ENCODE results near the gene MGLL.
"Not testable (repeated sequence)": the region's sequence is repeated elsewhere in the genome, so short reads cannot be mapped to it uniquely, and the experiment has no call there.

MGLL gene

GRCh38 chr3:127689266-127689860 is 133.0 kb downstream of the MGLL start:
- DNase-seq (ENCODE audit: low read depth in 3 of 3), result no peak

DNA sequence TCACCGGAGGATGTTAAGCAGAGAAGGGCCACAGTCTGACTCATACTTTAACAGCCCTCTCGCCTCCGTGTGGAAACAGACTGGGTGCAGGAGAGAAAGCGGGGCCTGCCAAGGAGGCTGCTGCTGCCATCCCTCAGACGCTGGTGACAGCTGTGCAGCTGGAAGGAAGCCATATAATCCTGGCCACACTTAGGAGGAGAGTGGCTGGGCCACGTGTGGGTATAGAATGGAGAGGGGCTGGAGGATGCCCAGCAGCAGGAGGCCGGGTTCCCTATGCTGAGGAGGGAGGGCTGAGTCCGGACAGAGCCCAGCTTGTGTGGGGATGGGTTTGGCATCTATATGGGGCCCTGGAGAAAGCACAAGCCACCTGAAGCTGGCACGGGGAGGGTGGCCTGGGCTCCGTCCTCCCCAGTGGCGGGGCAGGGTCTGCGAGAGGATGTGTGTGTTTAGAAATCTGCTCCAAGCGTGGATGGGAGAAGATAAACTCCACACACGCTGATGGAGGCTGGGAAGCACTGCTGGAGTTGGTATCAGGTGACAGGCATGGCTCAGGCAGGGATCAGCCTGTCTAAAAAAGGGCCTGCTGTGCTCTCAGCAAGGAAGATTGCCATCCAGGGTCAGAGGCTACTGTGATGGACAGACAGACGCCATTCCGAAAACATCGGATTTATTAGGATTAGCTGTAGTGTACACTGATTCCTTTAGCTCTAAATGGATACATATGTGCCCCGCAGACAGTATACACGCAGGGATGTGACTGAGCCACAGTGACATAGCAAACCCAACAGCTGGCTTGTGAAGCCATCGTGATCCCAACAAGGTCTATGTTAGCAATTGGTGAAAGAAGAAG is 133.7 kb downstream of the MGLL start:
- DNase-seq (ENCODE audit: low read depth in 3 of 3), result no peak

DNA sequence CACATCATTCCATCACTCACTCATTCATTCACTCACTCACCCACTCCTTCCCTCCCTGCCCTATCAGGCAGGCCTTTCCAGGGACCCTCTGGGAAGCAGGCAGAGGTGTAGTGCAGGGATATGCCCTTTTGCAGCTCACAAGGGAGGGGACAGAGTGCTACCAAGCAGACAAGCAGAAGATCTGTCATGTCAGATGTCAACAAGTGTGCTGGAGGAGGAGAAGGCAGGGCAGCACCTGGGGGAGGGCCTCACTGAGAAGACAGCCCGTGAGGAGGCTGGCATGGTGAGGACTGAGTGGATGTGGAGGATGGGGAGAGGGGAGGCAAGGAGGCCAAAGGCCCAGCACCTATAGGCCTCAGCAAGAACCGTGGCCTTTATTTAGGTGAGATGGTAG is 134.3 kb downstream of the MGLL start:
- no peak for DNase-seq (ENCODE audit: low read depth in 3 of 3)

DNA sequence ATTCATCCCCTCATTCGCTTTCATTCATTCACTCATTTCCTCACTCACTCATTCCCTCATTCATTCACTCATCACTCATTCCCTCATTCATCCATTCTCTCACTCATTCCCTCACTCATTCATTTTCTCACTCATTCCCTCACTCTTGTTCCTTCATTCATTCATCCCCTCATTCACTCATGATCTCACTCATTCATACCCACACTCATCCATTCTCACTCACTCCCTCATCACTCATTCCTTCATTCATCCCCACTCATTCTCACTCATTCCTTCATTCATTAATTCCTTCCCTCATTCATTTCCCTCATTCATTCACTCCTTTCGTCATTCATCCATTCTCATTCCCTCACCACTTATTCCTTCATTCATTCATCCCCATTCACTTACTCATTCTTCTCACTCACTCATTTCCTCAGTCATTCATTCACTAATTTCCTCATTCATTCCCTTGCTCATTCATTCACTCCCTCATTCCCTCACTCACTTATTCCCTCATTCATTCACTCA is 135.0 kb downstream of the MGLL start:
- no peak for DNase-seq (ENCODE audit: low read depth in 3 of 3)

DNA sequence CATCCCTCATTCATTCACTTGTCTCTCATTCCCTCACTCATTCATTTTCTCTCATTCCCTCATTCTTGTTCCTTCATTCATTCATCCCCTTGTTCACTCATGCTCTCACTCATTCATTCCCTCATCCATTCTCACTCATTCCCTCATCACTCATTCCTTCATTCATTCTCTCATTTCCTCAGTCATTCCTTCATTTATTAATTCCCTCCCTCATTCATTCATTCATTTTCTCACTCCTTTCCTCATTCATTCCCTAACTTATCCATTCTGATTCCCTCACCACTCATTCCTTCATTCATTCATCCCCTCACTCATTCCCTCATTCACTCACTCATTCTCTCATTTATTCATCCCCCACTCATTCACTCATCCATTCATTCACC is 135.8 kb downstream of the MGLL start:
- no peak for DNase-seq (ENCODE audit: low read depth in 3 of 3)

GRCh38 chr3:127685708-127686511 is 136.4 kb downstream of the MGLL start:
- DNase-seq (ENCODE audit: low read depth in 3 of 3), result no peak

- no peak for DNase-seq (ENCODE audit: low read depth in 3 of 3)
Observed at GRCh38 chr3:127684871-127685707, 137.2 kb downstream of the MGLL start.

- no peak for DNase-seq (ENCODE audit: low read depth in 3 of 3)
Observed at GRCh38 chr3:127682561-127682960, 139.8 kb downstream of the MGLL start.

GRCh38 chr3:127682175-127682554 is 140.2 kb downstream of the MGLL start:
- not testable (repeated sequence) for DNase-seq (ENCODE audit: low read depth in 3 of 3)

DNA sequence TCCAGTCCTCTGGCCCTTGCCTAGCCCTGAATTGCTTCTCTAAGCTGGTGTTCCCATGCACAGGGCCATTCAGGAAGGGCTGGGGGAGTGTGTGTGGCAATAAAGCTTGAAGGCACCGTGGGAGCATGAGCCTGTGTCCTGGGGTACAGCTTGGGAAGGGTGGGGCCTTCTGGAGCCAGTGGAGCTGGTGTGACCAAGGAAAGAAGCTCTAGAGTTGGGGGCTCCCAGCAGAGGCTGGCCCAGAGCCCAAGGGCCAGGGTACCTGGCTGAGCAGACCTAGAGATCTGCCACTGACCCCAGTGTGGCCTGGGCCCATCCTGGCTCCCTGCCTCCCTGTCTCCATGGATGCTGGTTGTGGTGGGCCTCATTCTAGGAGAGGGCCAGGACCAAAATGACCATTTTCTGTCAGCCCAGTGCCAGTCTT is 141.5 kb downstream of the MGLL start:
- DNase-seq (ENCODE audit: low read depth in 3 of 3), result no peak

DNA sequence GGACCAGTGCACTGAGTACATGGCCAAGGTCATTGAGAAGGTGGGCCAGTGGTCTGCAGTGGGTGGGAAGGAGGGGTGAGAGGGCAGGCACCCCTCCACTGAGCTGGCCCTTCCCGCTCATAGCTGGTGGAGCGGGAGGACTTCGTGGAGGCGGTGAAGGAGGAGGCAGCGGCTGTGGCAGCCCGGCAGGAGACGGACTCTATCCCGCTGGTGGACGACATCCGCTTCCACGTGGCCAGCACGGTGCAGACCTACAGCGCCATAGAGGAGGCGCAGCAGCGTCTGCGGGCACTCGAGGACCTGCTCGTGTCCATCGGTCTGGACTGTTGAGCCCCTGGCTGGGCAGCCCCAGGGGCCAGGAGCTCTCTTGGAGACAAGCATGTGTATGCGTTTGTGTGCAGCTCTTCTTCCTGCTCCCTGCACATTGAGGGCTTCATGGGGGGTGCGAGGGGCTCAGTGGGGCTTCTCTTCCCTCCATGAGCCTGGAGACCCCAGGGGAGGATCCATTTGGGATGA is 142.1 kb downstream of the MGLL start:
- no peak for DNase-seq (ENCODE audit: low read depth in 3 of 3)

DNA sequence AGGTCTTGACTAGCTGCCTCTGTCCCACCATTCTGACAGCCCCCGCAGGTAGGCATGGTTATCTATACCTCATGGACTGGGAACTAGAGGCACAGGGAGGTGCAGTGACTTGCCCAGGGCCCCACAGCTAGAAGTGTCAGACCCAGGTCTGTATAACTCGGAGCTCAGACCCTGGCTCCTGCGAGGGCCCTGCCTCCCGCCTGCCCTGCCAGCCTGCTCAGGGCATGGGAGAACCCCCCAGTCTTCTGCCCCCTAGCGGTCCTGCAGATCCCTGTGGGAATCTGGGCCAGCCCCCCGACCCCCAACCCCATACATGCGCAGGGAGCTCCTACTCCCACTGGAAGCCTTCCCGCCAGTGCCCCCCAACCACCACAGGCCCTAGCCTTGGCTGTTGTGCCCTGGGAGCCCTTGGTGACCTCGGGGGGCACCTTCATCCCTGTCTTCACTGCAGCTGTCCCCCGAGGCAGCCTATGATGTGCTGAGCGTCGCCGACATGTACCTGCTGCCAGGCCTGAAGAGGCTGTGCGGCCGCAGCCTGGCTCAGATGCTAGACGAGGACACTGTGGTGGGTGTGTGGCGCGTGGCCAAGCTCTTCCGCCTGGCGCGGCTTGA is 142.7 kb downstream of the MGLL start:
- no peak for DNase-seq (ENCODE audit: low read depth in 3 of 3)

GRCh38 chr3:127678611-127679533 is 143.4 kb downstream of the MGLL start:
- DNase-seq (ENCODE audit: low read depth in 3 of 3), result no peak

GRCh38 chr3:127678315-127678599 is 144.1 kb downstream of the MGLL start:
- no peak for DNase-seq (ENCODE audit: low read depth in 3 of 3)

DNA sequence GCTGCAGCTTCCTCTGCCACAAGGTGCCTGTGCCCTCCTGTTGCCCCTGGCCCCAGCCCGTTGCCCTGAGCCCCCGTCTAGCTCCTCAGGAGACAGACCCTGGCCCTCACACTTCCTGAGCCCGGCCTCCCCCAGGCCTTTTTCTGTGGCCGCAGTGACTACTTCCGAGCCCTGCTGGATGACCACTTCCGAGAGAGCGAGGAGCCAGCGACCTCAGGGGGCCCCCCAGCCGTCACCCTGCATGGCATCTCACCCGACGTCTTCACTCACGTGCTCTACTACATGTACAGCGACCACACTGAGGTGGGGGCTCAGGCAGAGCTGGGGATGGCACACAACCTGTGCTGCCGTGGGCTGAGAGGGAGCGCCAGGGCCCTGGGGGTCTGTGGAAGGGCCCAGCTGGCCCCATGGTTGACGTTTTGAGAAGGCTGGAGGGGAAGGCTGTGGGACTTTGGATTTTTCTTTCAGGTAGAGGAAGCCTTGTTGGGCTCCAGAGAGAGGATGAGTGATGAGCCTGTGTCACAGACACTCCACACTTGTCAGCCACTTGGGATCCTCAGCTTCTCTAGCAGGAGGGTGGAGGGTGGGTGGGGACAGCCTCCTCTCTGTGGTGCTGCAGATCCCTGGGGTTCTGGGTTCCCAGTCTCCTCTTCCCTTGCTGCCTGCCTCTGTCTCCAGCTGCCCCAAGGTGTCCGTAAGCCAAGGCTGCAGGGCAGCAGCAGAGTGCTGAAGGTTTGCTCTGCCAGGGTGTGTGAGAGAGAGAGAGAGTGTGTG is 144.6 kb downstream of the MGLL start:
- DNase-seq (ENCODE audit: low read depth in 3 of 3), result no peak

- no peak for DNase-seq (ENCODE audit: low read depth in 3 of 3)
Observed at GRCh38 chr3:127676921-127677351, 145.4 kb downstream of the MGLL start.

DNA sequence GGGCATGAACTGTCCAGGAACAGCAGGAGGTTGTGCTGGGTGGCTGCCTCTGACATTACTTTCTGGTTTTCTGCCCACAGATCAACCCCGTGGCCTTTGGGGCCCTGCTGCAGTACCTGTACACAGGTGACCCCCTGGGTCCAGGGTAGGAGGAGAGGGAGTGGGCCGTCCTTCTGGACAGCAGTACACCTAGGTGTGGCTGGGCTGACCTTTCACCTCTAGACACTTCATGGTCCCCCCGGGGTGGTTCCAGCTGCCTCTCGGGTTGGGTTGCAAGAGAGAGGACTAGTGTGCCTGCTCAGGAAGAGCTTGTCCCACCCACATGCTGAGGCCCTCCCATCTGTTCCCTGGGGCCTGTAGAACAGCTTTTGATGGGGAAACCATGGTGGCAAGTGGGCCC is 145.9 kb downstream of the MGLL start:
- DNase-seq (ENCODE audit: low read depth in 3 of 3), result no peak

DNA sequence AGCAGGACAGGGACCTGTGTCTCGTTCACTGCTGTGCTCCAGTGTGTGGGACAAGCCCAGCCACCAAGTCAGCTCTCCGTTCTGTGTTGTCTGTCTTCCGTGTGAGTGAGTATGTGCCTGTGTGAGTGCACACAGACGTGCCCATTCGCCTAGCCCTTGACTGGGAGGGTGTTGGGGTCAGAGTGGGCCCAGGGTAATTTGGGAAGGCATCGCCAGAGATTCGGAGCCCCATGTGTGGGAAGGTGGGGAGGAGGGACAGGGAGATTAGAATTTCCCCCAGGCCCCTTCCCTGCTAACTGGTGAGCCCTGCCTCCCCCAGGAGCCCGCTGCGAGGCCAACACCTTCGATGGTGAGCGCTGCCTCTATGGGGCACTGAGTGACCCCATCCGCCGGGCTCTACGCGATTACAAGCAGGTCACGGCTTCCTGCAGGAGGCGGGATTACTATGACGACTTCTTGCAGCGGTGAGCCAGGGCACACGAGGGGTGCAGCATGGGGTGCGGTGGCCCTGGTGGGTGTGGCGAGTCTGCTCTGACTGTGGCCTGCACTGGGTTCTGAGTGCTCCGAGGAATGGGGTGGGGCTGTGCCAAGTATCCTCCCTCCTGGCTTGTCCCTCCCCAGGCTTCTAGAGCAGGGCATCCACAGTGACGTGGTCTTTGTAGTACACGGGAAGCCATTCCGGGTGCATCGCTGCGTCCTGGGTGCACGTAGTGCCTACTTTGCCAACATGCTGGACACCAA is 146.5 kb downstream of the MGLL start:
- DNase-seq (ENCODE audit: low read depth in 3 of 3), result no peak

All from stimulated activated CD4-positive, alpha-beta T cell treated with anti-CD3 and anti-CD28 coated beads, TNF-alpha, amount 100 ng/mL, for 48 hours (primary cell).